ENCODE results near the gene DCP1A. TPM values are rescaled to one million over a fixed set of nuclear protein-coding genes. Genes with fewer than 3 reads are reported as not detected.

DCP1A gene
- total RNA-seq, 2 experiments from 2014 or later = 21.8 to 23.2 TPM

GRCh38 chr3:53337167-53337940 lies 10.0 kb downstream of the DCP1A start:
- Histone ChIP-seq H2AFZ (ENCODE audit: low read length) (no peak overlapping the region), H3K4me1 (ENCODE audit: insufficient read depth, low read length, poor library complexity, severe bottlenecking) (no peaks in the 10 kb centered on the region), H4K20me1 (ENCODE audit: insufficient read depth, low read length) (no peaks in the 10 kb centered on the region), H3K9me3 (ENCODE audit: low read length) (no peaks in the 10 kb centered on the region), H3K27ac (ENCODE audit: low read depth, low read length, poor library complexity, severe bottlenecking) (no peak overlapping the region), H3K9me2 (ENCODE audit: insufficient read depth, low read length) (no peaks in the 10 kb centered on the region), H3K36me3 (ENCODE audit: insufficient read depth, low read length) (peaks cover 90% of the 10 kb centered on the region), H3K4me3 (ENCODE audit: low read depth, low read length, poor library complexity, severe bottlenecking) (no peak overlapping the region), H3K79me2 (ENCODE audit: insufficient read depth, low read depth, low read length) (no peaks in the 10 kb centered on the region), H3K4me2 (ENCODE audit: low read length) (no peak overlapping the region)
- ChIA-PET POLR2A (interaction anchor here (0.7 kb wide), 1 partner anchor 23 kb away, joined by 3 read pairs; no protein-coding TSS in a partner anchor), CTCF (ENCODE audit: unreplicated experiment) (no interaction called here)
- TF ChIP-seq EZH2phosphoT487 (IDR thresholded peaks at IDR 0.05; ENCODE audit: borderline replicate concordance, low read depth, low read length) = no peak
- TF ChIP-seq, protein P1, sequence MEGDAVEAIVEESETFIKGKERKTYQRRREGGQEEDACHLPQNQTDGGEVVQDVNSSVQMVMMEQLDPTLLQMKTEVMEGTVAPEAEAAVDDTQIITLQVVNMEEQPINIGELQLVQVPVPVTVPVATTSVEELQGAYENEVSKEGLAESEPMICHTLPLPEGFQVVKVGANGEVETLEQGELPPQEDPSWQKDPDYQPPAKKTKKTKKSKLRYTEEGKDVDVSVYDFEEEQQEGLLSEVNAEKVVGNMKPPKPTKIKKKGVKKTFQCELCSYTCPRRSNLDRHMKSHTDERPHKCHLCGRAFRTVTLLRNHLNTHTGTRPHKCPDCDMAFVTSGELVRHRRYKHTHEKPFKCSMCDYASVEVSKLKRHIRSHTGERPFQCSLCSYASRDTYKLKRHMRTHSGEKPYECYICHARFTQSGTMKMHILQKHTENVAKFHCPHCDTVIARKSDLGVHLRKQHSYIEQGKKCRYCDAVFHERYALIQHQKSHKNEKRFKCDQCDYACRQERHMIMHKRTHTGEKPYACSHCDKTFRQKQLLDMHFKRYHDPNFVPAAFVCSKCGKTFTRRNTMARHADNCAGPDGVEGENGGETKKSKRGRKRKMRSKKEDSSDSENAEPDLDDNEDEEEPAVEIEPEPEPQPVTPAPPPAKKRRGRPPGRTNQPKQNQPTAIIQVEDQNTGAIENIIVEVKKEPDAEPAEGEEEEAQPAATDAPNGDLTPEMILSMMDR (conservative IDR thresholded peaks at IDR 0.05; ENCODE audit: low read length) = no peak
- intact Hi-C loops (cut with micrococcal nuclease; ENCODE audit: unreplicated experiment) = no loop called here
- no TSS peak for BruUV-seq (replicated peaks)
- DNase-seq (ENCODE audit: low spot score) = no peak

GRCh38 chr3:53334742-53335141 lies 12.6 kb downstream of the DCP1A start:
- Histone ChIP-seq H2AFZ (ENCODE audit: low read length) (no peak overlapping the region), H3K79me2 (ENCODE audit: insufficient read depth, low read depth, low read length) (no peaks in the 10 kb centered on the region), H4K20me1 (ENCODE audit: insufficient read depth, low read length) (no peaks in the 10 kb centered on the region), H3K4me3 (ENCODE audit: low read depth, low read length, poor library complexity, severe bottlenecking) (no peak overlapping the region), H3K4me2 (ENCODE audit: low read length) (no peak overlapping the region), H3K4me1 (ENCODE audit: insufficient read depth, low read length, poor library complexity, severe bottlenecking) (no peaks in the 10 kb centered on the region), H3K27ac (ENCODE audit: low read depth, low read length, poor library complexity, severe bottlenecking) (no peak overlapping the region), H3K9me2 (ENCODE audit: insufficient read depth, low read length) (no peaks in the 10 kb centered on the region), H3K36me3 (ENCODE audit: insufficient read depth, low read length) (peaks cover 81% of the 10 kb centered on the region), H3K9me3 (ENCODE audit: low read length) (no peaks in the 10 kb centered on the region)
- ChIA-PET CTCF (ENCODE audit: unreplicated experiment) (no interaction called here), POLR2A (interaction anchor here (0.7 to 1.0 kb wide), 4 partner anchors 10 to 205 kb away, joined by 3 to 4 read pairs (median 4); partner anchors contain the start of gene DCP1A)
- no peak for DNase-seq (ENCODE audit: low spot score)
- TF ChIP-seq, protein P1 (conservative IDR thresholded peaks at IDR 0.05; ENCODE audit: low read length) = no peak
- TF ChIP-seq EZH2phosphoT487 (IDR thresholded peaks at IDR 0.05; ENCODE audit: borderline replicate concordance, low read depth, low read length) = no peak
- no TSS peak for BruUV-seq (replicated peaks)
- intact Hi-C loops (cut with micrococcal nuclease; ENCODE audit: unreplicated experiment) = no loop called here

- intact Hi-C loops (cut with micrococcal nuclease; ENCODE audit: unreplicated experiment) = no loop called here
- DNase-seq (ENCODE audit: low spot score) = no peak
- H3K4me1 ChIP-seq (ENCODE audit: insufficient read depth, low read length, poor library complexity, severe bottlenecking) = no peaks in the 10 kb centered on the region
- no TSS peak for BruUV-seq (replicated peaks)
- no peaks in the 10 kb centered on the region for H3K9me3 ChIP-seq (ENCODE audit: low read length)
- H4K20me1 ChIP-seq (ENCODE audit: insufficient read depth, low read length) = no peaks in the 10 kb centered on the region
- POLR2A ChIA-PET = no interaction called here
- no peak overlapping the region for H3K4me3 ChIP-seq (ENCODE audit: low read depth, low read length, poor library complexity, severe bottlenecking)
- H3K79me2 ChIP-seq (ENCODE audit: insufficient read depth, low read depth, low read length) = no peaks in the 10 kb centered on the region
- H3K27ac ChIP-seq (ENCODE audit: low read depth, low read length, poor library complexity, severe bottlenecking) = no peak overlapping the region
- TF ChIP-seq, protein P1 (conservative IDR thresholded peaks at IDR 0.05; ENCODE audit: low read length) = no peak
- no peak for TF ChIP-seq EZH2phosphoT487 (IDR thresholded peaks at IDR 0.05; ENCODE audit: borderline replicate concordance, low read depth, low read length)
- H3K4me2 ChIP-seq (ENCODE audit: low read length) = no peak overlapping the region
- H2AFZ ChIP-seq (ENCODE audit: low read length) = no peak overlapping the region
- CTCF ChIA-PET (ENCODE audit: unreplicated experiment) = no interaction called here
- no peaks in the 10 kb centered on the region for H3K9me2 ChIP-seq (ENCODE audit: insufficient read depth, low read length)
- peaks cover 69% of the 10 kb centered on the region for H3K36me3 ChIP-seq (ENCODE audit: insufficient read depth, low read length)
Observed at GRCh38 chr3:53331871-53332270, 15.5 kb downstream of the DCP1A start.

All from OCI-LY7 (cell line).